ENCODE data around the gene UNC5C.

The UNC5C gene

DNA sequence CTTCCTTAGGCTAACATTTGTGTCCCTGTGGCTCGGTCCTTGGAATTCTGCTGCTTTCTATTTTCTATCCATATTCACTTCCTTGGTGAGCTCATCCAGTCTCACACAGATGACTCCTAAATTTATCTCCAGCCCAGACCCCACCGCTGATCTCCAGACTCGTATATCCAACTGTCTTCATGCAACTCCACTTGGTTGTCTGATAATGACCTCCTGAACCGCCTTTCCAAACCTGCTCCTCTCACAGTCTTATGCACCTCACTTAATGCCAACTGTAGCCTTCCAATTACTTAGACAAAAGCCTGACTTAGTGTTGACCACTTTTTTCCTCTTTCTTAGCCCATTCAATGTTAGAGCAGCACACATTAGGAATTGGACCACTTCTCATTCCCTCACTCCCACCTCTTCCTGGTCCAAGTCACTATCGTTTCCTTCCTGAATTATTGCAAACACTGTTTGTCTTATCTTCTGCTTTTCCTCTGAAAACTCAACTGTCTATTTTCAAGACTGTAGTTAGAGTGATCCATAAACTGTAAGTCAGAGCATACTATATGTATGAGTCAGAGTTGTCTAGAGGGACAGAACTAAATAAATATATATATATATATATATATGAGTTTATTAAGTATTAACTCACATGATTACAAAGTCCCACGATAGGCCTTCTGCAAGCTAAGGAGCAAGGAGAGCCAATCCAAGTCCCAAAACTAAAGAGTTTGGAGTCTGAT, 292.5 kb downstream of the UNC5C start:
- DNase-seq, result no peak

DNA sequence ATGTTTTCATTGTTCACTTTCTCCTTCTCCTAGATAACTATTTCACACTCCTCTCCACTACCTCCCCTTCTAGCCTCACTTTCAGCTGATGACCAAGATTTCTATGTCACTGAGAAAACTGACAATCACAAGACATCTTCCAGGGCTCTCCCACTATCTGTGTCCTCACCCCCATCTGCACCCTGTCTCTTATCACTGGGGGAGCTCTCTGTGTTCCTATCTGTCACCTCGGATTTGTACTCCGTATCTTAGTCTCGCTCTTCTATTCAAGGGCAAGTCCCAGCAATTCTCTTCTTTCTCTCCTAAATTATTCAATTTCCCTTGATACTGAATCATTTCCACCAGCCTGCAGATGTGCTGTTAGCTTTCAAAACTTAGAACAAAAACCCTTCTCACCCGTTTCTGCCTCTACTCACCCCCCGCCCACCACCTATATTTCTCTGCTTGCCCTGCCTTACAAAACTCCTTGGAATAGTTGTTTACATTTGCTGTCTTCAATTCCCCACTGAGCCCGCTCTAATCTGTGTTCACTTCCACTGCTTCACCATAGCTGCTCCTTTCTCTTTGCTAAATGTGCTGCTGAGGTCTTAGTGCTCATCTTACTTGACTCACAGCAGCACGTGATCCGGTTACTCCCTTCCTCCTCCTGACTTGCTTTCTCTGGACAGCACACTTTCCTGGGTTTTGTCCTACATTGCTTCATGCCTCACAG, 293.2 kb downstream of the UNC5C start:
- no peak for DNase-seq

DNA sequence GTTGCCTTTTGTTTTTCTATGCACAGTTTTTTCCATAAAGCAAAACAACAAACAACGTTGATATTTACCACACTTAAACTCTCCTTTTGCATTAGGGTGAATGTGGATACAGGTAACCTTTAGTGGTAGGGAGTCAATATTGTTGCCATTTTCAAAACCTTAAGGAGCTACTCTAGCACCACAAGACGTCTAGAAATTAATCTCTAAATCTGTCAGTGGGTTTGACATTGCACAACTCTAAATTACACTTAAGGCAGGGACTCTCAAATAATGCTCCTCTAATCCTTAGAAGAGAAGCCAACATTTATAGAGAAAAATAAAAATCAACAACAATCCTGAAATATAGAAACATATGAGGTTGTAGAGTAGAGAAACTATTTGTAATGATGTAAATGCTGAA, 297.2 kb downstream of the UNC5C start:
- no peak for DNase-seq

DNA sequence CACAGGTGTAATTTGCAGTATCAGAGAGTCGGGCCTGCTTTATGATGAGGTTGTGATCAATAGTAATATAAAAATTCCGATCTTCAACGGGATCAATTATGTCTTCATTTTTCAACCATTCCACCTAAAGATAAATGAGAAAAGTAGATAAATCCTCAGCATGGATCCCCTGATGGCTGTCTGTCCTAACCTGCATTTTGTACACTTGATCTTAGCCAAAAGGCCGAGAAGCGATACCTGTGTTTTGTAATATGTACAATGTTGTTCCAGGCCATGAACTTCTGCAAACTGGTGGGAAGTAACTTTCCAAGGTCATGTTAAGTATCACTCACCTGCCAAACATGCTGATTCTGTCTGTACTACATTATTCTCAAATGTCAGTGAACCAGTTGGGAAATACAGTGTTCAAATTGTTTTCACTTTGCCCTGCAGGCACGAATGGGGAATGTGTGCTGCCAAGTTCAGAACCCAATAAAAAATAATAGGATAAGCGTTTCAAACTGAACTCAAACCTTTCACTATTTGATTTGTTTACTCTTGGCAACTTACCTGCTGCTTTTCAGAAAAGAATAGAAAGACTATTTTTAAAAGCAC, 298.1 kb downstream of the UNC5C start:
- DNase-seq, result peak; percentile 10

DNA sequence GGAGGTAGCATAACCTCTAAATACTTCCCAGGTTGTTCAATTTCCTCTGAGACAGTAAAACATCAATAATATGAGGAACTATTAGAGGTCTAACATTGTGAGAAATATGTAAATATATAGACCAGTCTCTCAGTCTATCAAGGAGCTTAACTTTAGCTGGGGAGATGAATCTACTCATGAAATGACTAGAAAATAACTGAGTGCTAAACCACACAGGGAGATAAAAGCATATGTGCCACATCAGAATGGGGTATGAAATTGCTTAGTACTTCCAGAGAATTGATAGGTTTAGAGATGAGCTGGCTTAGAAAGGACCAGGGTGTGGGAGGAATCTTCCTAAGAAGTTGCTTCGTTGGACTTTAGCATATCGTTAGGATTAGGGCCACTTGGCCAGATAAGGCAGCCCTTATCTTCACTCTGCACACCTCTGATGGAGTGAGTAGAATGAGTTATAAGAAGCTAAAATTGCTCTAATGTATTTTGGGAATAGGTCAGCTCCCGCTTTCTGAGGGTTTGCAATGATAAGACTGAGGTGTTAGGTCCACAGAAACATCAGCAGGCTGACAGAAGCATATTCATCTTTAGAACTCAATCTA, 299.2 kb downstream of the UNC5C start:
- DNase-seq, result no peak

DNA sequence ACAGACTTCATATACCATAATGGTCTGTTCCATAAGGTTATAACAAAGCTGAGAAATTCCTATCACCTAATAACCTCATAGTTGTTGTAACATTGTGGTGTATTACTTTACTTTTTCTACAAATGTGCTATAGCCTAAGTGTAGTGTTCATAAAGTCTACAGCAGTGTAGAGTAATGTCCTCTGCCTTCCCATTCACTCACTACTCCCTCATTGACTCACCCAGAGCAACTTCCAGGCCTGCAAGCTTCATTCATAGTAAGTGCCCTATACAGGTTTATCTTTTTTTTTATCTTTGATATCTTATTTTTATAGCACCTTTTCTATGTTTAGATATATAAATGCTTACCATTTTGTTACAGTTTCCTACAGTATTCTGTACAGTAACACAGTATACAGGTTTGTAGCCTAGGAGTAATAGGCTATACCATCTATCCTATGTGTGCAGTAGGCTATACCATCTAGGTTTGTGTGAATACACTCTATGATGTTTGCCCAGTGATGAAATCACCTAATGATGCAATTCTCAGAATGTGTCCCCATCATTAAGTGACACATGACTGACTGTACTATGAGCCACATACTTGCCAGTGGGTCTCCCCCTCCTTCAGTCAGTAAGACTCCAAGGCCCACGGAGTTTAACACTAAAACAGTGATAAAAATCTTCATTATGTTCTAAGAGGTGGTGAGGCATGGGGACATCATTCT, 299.9 kb downstream of the UNC5C start:
- DNase-seq, result no peak

DNA sequence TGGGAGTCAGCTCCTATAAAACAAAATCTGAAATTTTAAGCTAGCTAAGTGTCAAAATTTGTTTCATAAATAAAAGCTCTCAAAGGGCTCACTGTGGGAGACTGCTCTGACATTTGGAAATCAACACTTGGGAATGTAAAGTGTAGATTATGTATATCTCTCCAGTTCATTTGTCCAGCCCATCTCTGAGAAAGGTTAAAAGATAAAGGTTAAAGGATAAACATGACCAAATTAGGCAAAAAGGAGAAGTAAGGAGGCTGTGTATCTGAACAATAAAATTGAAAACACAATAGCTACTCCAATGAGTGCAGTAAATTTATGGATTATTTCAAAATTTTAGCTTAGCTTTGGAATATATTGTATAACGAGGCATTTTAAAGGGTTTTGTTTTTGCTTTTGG, 304.9 kb downstream of the UNC5C start:
- DNase-seq, result no peak

GRCh38 chr4:95238554-95238953, 310.2 kb downstream of the UNC5C start:
- DNase-seq, result no peak

GRCh38 chr4:95232358-95233156, 316.2 kb downstream of the UNC5C start:
- peak; percentile 22 for DNase-seq

GRCh38 chr4:95231681-95232080, 317.1 kb downstream of the UNC5C start:
- peak; percentile 71 for DNase-seq

DNA sequence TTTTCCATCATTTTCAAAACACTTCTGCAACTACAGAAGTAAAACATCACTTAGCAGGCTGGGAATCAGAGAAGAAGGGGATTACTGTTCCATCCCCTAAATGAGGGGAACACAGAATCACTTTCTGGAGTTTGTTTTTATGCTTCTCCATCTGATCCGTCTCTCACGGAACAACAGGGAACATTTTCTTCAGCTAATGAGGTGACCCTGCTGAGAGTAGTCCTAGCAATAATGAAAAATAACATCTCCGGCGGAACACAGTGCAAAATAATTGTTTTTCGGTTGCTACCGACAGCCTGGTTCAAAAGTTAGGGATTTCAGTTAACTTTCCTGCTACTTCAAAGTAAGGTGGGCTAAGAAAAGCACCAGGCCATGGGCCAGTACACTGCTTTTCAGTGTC, 322.9 kb downstream of the UNC5C start:
- no peak for DNase-seq

- DNase-seq, result no peak
These were observed 324.4 kb downstream of the UNC5C start for GRCh38 chr4:95224402-95224801.

GRCh38 chr4:95220205-95221175, 328.3 kb downstream of the UNC5C start:
- peak; percentile 8 for DNase-seq

GRCh38 chr4:95219109-95219508, 329.7 kb downstream of the UNC5C start:
- DNase-seq, result no peak

GRCh38 chr4:95217197-95217596, 331.6 kb downstream of the UNC5C start:
- DNase-seq, result no peak

DNA sequence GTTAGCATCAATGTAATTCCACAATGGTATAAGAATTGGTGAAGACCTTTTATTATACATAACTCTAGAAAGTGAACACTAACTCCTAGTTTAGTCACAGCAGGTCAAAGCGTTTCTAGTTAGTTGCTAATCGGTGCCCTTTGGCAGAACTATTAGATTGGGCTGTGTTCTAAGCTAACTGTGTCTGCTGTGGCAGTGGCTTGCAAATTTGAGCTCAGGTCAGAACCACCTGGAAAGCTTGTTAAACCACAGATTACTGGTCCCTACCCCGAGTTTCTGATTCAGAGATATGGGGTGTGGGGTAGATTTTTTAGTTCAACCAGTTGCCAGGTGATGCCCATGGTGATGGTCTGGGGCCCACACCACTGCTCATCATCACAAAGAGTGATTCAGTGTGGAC, 332.1 kb downstream of the UNC5C start:
- no peak for DNase-seq

DNA sequence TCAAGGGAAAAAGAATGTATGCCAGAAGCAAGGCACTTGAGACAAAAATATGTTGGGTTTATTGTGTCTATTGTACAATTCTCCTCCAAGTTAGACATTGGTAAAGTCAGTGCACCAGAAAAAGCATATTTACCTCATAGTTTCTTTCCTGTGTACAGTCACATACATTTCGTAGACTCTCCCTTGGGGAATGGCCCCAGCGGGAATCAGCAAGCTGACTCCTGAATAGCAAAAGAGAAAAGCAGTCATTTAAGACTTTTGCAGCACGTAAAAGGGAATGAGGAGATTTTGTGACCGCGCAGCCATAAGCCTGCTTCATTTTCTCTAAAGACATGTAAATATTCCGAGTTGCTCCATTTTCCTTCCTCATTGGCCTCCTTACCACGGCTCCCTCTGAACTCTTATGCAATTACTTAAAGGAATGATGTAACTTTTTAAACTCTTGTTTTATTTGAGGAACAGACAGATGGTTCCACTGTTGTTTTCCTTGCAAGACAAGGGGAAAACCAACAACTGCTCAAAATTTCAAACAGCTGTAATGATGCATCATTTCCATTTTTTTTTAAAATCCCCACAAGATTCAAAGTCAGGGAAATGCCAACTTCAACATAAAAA, 332.7 kb downstream of the UNC5C start:
- DNase-seq, result no peak

DNA sequence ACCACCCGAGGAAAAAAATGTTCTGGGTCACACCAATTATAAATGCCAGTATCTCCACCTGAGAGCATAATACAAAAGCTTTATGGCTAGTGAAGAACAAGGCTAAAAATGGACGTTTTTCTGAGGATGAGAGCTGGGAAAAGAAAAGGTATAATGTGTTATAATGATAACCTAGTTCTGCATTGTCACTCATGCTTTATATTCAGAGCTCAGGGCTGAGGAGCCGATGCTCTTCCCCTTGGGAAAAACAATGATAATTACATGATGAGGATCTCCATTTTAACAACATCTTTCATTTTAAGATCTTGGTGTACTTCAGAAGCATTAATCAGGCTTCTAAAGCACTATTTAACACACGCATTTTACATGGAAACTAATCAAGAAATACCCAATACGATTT, 333.7 kb downstream of the UNC5C start:
- no peak for DNase-seq

- no peak for DNase-seq
These were observed 334.4 kb downstream of the UNC5C start for GRCh38 chr4:95214408-95214807.

- peak; percentile 7 for DNase-seq
These were observed 335.4 kb downstream of the UNC5C start for GRCh38 chr4:95213366-95213765.

- DNase-seq, result no peak
These were observed 336.1 kb downstream of the UNC5C start for GRCh38 chr4:95212692-95213091.
